Measurements from ENCODE around the gene COL18A1. TPM values are rescaled to one million over a fixed set of nuclear protein-coding genes. Genes with fewer than 3 reads are reported as not detected.

Gene COL18A1
- total RNA-seq, 1 experiment from 2014 or later = 170 TPM

DNA sequence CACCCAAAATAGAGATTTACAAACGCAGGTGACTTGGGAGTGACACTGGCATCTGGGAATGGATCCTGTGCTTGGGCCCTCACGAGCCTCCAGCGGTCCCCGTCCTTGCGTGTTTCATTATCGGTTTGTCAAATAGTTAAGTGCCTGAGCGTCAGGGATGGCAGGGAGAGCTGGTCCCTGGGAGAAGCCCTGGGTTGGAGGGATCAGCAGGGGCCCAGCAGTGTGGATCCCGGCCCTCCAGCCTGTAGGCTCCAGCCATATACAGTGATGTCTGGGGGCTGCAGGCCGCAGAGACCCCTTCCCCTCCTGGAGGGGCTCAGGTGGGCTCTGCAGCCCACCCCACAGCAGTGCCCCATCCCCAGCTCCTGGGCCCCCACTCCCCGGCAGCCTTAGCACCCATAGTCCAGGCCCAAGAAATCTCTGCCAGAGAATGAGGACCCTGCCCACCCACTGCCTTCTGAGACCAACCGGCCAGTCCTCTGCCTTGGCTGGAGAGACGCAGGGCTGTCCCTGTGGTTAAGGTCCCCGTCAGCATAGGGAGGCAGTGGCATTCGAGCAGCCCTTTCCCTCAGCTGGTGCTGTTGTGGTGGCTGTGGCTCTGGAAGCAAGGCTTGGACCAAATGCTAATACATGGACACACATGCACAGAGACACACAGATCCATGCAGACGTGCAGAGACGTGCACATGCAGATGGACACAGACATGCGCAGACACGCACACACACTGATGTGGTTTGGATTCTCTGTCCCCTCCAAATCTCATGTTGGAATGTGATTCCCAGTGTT lies 139.7 kb downstream of the COL18A1 start:
- Histone ChIP-seq H3K4me1 (peaks cover 46% of the 10 kb centered on the region), H3K4me3 (ENCODE audit: low read depth, low read length) (no peak overlapping the region), H3K27me3 (replicated peaks; ENCODE audit: control insufficient read depth, insufficient read depth, low read length) (no peaks in the 10 kb centered on the region), H3K36me3 (ENCODE audit: control insufficient read depth, insufficient read depth, low read length) (no peaks in the 10 kb centered on the region), H3K9me3 (no peaks in the 10 kb centered on the region)
- no peak for DNase-seq
- POLR2A ChIA-PET = no interaction called here
- no TSS peak for BruUV-seq (replicated peaks)
- H3K9me3 Mint-ChIP-seq (ENCODE audit: unreplicated experiment) = no peaks in the 10 kb centered on the region
- H3K4me1 Mint-ChIP-seq (ENCODE audit: low read depth, unreplicated experiment) = peaks cover 23% of the 10 kb centered on the region
- intact Hi-C loops (cut with micrococcal nuclease; ENCODE audit: unreplicated experiment) = no loop called here
- TF ChIP-seq, protein P1, sequence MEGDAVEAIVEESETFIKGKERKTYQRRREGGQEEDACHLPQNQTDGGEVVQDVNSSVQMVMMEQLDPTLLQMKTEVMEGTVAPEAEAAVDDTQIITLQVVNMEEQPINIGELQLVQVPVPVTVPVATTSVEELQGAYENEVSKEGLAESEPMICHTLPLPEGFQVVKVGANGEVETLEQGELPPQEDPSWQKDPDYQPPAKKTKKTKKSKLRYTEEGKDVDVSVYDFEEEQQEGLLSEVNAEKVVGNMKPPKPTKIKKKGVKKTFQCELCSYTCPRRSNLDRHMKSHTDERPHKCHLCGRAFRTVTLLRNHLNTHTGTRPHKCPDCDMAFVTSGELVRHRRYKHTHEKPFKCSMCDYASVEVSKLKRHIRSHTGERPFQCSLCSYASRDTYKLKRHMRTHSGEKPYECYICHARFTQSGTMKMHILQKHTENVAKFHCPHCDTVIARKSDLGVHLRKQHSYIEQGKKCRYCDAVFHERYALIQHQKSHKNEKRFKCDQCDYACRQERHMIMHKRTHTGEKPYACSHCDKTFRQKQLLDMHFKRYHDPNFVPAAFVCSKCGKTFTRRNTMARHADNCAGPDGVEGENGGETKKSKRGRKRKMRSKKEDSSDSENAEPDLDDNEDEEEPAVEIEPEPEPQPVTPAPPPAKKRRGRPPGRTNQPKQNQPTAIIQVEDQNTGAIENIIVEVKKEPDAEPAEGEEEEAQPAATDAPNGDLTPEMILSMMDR (IDR thresholded peaks at IDR 0.05; ENCODE audit: insufficient read depth in 1 of 2, low read depth in 1 of 2, low read length in 1 of 2, severe bottlenecking in 1 of 2, unreplicated experiment in 1 of 2) = no peak
- H3K27me3 Mint-ChIP-seq (ENCODE audit: insufficient read depth, unreplicated experiment) = no peaks in the 10 kb centered on the region
- no peak overlapping the region for H3K4me3 Mint-ChIP-seq (ENCODE audit: unreplicated experiment)
- H3K27ac Mint-ChIP-seq (ENCODE audit: unreplicated experiment) = no peak overlapping the region
- CTCF ChIA-PET = no interaction called here
- H3K36me3 Mint-ChIP-seq (ENCODE audit: insufficient read depth, unreplicated experiment) = no peaks in the 10 kb centered on the region

DNA sequence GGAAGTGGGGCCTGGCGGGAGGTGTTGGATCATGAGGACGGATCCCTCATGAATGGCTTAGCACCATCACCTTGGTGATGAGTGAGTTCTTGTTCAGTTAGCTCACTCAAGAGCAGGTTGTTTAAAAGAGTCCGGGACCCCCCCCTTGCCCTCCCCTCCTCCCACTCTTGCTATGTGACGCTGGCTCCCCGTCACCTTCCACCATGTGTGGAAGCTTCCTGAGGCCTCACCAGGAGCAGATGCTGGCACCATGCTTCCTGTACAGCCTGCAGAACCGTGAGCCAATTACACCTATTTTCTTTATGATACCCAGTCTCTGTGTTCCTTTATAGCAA lies 140.2 kb downstream of the COL18A1 start:
- no peaks in the 10 kb centered on the region for H3K27me3 Mint-ChIP-seq (ENCODE audit: insufficient read depth, unreplicated experiment)

DNA sequence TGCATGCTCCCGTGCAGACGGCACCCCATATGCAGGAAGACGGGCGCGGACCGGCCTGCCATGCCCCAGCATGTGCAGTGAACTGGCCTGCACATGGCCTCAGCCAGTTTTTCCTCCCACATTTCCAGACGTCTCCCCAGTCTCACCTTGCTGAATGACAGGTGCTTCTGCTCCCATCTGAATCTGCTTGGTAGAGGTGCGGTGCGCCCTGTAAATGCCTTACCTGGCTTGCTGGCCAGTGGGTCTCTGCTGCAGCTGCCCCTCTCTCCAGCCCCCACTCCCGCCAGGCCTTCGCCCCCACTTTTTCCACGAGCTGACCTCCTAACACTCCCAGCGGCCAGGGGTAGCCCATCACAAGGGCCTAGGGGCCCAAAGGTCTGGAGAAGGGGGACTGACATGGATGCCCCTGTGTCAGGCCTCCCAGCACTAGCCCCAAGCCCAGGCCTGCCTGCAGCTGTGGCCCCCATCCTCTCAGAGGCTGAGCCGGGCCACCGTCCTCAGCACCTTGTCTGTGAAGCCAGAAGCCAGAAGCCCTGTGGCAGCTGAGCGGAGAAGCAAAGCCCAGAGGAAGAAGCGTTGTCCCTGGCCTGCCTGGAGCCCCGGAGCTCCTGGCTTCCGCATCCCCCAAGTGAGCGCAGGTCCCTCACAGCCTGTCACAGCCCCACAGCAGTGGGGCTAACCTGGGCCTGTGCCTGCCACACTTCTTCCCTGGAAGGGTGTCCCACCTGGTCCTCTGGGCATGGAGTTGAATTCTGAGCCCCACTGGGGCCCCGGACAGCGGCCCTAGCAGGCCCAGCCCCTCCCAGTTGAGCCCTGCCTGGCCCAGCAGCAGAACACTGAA lies 140.9 kb downstream of the COL18A1 start:
- no peak for DNase-seq
- Mint-ChIP-seq H3K4me1 (ENCODE audit: low read depth, unreplicated experiment) (peaks cover 25% of the 10 kb centered on the region), H3K9me3 (ENCODE audit: unreplicated experiment) (no peaks in the 10 kb centered on the region), H3K27ac (ENCODE audit: unreplicated experiment) (no peak overlapping the region), H3K4me3 (ENCODE audit: unreplicated experiment) (no peak overlapping the region), H3K36me3 (ENCODE audit: insufficient read depth, unreplicated experiment) (no peaks in the 10 kb centered on the region), H3K27me3 (ENCODE audit: insufficient read depth, unreplicated experiment) (no peaks in the 10 kb centered on the region)
- Histone ChIP-seq H3K4me3 (ENCODE audit: low read depth, low read length) (no peak overlapping the region), H3K9me3 (no peaks in the 10 kb centered on the region), H3K4me1 (peaks cover 43% of the 10 kb centered on the region), H3K27me3 (replicated peaks; ENCODE audit: control insufficient read depth, insufficient read depth, low read length) (no peaks in the 10 kb centered on the region), H3K36me3 (ENCODE audit: control insufficient read depth, insufficient read depth, low read length) (no peaks in the 10 kb centered on the region)
- BruUV-seq (replicated peaks) = no TSS peak
- CTCF ChIA-PET = no interaction called here
- intact Hi-C loops (cut with micrococcal nuclease; ENCODE audit: unreplicated experiment) = no loop called here
- POLR2A ChIA-PET = no interaction called here
- TF ChIP-seq, protein P1 (IDR thresholded peaks at IDR 0.05; ENCODE audit: insufficient read depth in 1 of 2, low read depth in 1 of 2, low read length in 1 of 2, severe bottlenecking in 1 of 2, unreplicated experiment in 1 of 2) = no peak

More for the DNA sequence above, 140.2 kb downstream of the COL18A1 start:
- no peaks in the 10 kb centered on the region for H3K36me3 Mint-ChIP-seq (ENCODE audit: insufficient read depth, unreplicated experiment)
- H3K4me1 Mint-ChIP-seq (ENCODE audit: low read depth, unreplicated experiment) = peaks cover 23% of the 10 kb centered on the region
- TF ChIP-seq, protein P1 (IDR thresholded peaks at IDR 0.05; ENCODE audit: insufficient read depth in 1 of 2, low read depth in 1 of 2, low read length in 1 of 2, severe bottlenecking in 1 of 2, unreplicated experiment in 1 of 2) = no peak
- BruUV-seq (replicated peaks) = no TSS peak
- Histone ChIP-seq H3K4me1 (peaks cover 46% of the 10 kb centered on the region), H3K9me3 (no peaks in the 10 kb centered on the region), H3K36me3 (ENCODE audit: control insufficient read depth, insufficient read depth, low read length) (no peaks in the 10 kb centered on the region), H3K27me3 (replicated peaks; ENCODE audit: control insufficient read depth, insufficient read depth, low read length) (no peaks in the 10 kb centered on the region), H3K4me3 (ENCODE audit: low read depth, low read length) (no peak overlapping the region)
- ChIA-PET POLR2A (no interaction called here), CTCF (no interaction called here)
- H3K27ac Mint-ChIP-seq (ENCODE audit: unreplicated experiment) = no peak overlapping the region
- H3K4me3 Mint-ChIP-seq (ENCODE audit: unreplicated experiment) = no peak overlapping the region
- no peaks in the 10 kb centered on the region for H3K9me3 Mint-ChIP-seq (ENCODE audit: unreplicated experiment)
- intact Hi-C loops (cut with micrococcal nuclease; ENCODE audit: unreplicated experiment) = no loop called here
- DNase-seq = no peak

Data from Caco-2 (cell line).